Activated naive CD4-positive, alpha-beta T cell treated with anti-CD3 and anti-CD28 coated beads for 36 hours (primary cell): ENCODE data around the gene EVC2. TPM values are rescaled to one million over a fixed set of nuclear protein-coding genes. Genes with fewer than 3 reads are reported as not detected.

ENCODE experiments used
- CTCF ChIA-PET: fragments of 350-600 bp; sonication (Branson Sonifier 250); formaldehyde crosslinking; loops from one replicate; lab custom pipeline; 2021; ENCODE audit warnings: antibody characterized with exemption; lab: Charles Lee
- DNase-seq: peaks from one replicate; pipeline ENCODE4 v3.0.0-alpha.2; 2020
- H3K27ac Mint-ChIP-seq: one replicate; pipeline ENCODE4 v1.8.0; 2021; ENCODE audit warnings: mild to moderate bottlenecking, mixed read lengths
- H3K27me3 Mint-ChIP-seq: one replicate; pipeline ENCODE4 v1.8.0; 2021; ENCODE audit warnings: low read depth, mixed read lengths
- H3K36me3 Mint-ChIP-seq: one replicate; pipeline ENCODE4 v1.8.0; 2021; ENCODE audit warnings: low read depth, mixed read lengths
- H3K4me1 Mint-ChIP-seq: one replicate; pipeline ENCODE4 v1.8.0; 2021; ENCODE audit warnings: low read depth, mixed read lengths
- H3K4me3 Mint-ChIP-seq: one replicate; pipeline ENCODE4 v1.8.0; 2021; ENCODE audit warnings: mild to moderate bottlenecking, moderate library complexity, mixed read lengths
- H3K9me3 Mint-ChIP-seq: one replicate; pipeline ENCODE4 v1.8.0; 2021; ENCODE audit warnings: mixed read lengths
- intact Hi-C: fragments of 100-400 bp; cut with micrococcal nuclease; formaldehyde crosslinking; loops from one replicate; pipeline ENCODE4 v1.15.1; 2023
- total RNA-seq, 2 experiments: library from RNA; stranded (reverse); gene quantifications; one replicate each; pipeline ENCODE4 v1.2.3, GENCODE V29; 2021

Gene EVC2
- total RNA-seq, 2 experiments from 2014 or later = not detected

DNA sequence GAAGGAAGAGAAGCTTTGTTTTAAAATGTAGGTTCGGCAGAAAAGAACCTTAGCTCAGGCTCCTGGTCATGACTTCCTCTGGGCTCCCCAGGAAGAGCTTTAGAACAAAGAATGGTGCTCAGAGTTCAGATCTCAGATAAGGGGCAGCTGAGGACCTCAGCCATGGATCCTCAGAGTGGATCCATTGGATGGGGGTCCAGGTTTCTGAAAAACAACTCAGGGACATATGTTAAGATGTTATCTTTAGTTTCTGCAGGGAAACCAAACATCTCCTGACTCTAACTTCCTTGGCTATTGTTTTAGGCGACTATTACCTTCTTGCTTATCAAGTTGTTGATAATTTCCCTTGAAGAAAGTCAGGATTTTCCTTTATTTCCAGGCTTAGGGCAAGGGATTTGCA, 8.0 kb upstream of the EVC2 start:
- Mint-ChIP-seq H3K4me1 (peaks cover 2% of the 10 kb centered on the region), H3K4me3 (no peak overlapping the region)
- intact Hi-C loops = no loop called here

DNA sequence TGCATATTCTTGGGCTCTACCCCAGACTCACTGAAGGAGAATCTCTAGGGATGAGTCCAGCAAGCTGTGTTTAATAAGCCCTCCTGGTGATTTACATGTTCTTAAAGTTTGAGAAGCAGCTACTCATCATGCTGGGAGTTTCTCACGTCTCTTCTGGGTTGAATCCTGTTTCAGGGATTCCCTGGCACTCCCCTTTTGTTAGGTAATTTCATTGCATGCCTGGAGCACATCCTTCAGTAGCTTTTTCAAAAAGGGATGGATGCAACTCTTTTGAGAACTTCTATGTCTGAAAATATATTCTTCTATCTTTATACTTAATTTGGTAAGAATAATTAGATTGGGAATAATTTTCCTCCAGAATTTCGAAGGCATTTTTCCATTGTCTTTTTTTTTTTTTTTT, 7.0 kb upstream of the EVC2 start:
- Mint-ChIP-seq H3K9me3 (peaks cover 26% of the 10 kb centered on the region), H3K4me3 (no peak overlapping the region), H3K27me3 (peaks cover 20% of the 10 kb centered on the region), H3K4me1 (peaks cover 6% of the 10 kb centered on the region), H3K27ac (no peak overlapping the region), H3K36me3 (peaks cover 4% of the 10 kb centered on the region)
- intact Hi-C loops = no loop called here
- CTCF ChIA-PET = no interaction called here
- DNase-seq = no peak

More for the DNA sequence above, 8.0 kb upstream of the EVC2 start:
- DNase-seq = no peak
- peaks cover 2% of the 10 kb centered on the region for H3K36me3 Mint-ChIP-seq
- peaks cover 26% of the 10 kb centered on the region for H3K9me3 Mint-ChIP-seq
- CTCF ChIA-PET = no interaction called here
- no peak overlapping the region for H3K27ac Mint-ChIP-seq
- peaks cover 15% of the 10 kb centered on the region for H3K27me3 Mint-ChIP-seq

DNA sequence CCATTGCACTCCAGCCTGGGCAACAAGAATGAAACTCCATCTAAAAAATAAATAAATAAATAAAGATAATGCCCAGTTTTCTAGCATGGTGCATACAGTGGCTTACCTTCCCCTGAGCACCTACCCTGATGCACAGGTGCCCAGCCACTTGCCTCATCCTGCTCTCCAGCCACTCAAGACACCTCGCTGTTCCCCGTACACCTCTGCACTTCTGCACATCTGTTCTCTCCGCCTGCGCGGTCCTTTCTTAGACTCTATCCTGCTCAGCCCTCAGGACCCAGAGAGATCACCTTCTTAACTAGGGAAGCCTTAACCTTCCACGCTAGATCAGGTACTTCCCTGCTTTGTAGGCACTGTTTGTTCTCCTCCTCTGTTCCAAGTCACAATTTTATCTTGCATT, 5.5 kb upstream of the EVC2 start:
- Mint-ChIP-seq H3K36me3 (peaks cover 4% of the 10 kb centered on the region), H3K27ac (no peak overlapping the region), H3K4me1 (peaks cover 6% of the 10 kb centered on the region), H3K9me3 (peaks cover 24% of the 10 kb centered on the region), H3K4me3 (no peak overlapping the region), H3K27me3 (peaks cover 28% of the 10 kb centered on the region)
- DNase-seq = no peak
- intact Hi-C loops = no loop called here
- CTCF ChIA-PET = no interaction called here

DNA sequence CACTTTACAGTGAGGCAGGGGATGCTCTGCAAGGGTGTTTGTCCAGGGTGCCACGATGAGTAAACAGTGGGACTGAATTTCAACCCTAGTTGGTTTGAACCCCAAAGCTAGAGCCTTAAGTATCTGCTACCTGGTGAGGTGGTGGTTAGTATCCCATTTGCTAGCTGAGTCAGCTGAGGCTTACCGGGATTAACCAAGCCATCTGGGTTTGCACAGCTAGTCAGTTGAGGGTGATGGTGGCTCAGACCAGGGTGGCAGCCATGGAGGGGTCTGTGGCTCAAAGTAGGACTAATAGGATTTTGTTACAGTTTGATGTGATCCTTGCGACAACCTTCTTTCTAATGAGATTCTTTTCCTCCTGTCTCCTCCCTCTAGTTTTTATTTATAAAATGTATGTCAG, 4.6 kb upstream of the EVC2 start:
- CTCF ChIA-PET = no interaction called here
- H3K4me1 Mint-ChIP-seq = peaks cover 6% of the 10 kb centered on the region
- H3K4me3 Mint-ChIP-seq = no peak overlapping the region
- H3K27ac Mint-ChIP-seq = no peak overlapping the region
- DNase-seq = no peak
- peaks cover 24% of the 10 kb centered on the region for H3K9me3 Mint-ChIP-seq
- peaks cover 28% of the 10 kb centered on the region for H3K27me3 Mint-ChIP-seq
- intact Hi-C loops = no loop called here
- peaks cover 4% of the 10 kb centered on the region for H3K36me3 Mint-ChIP-seq

DNA sequence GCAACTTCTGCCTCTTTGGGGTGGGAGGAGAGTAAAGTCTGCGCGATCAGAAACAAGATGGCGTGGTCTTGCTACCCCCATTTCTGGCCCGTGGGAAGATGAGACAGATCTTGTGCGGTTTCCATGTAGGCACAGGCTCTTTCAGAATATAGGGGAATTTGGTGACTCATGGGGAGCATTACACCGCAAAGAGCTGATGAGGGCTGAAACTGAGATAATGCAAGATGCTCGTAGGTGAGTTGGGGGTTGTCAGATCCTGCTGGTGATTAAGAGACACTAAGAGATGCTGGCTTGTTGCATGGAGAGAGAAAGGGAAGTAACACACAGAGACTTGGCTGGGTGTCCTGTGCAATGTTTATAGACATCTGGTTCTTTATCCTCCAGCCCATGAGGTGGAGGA, 4.2 kb upstream of the EVC2 start:
- DNase-seq = no peak
- Mint-ChIP-seq H3K4me3 (no peak overlapping the region), H3K9me3 (peaks cover 24% of the 10 kb centered on the region), H3K27me3 (peaks cover 31% of the 10 kb centered on the region), H3K4me1 (peaks cover 8% of the 10 kb centered on the region), H3K36me3 (peaks cover 4% of the 10 kb centered on the region), H3K27ac (no peak overlapping the region)
- CTCF ChIA-PET = no interaction called here
- intact Hi-C loops = no loop called here

DNA sequence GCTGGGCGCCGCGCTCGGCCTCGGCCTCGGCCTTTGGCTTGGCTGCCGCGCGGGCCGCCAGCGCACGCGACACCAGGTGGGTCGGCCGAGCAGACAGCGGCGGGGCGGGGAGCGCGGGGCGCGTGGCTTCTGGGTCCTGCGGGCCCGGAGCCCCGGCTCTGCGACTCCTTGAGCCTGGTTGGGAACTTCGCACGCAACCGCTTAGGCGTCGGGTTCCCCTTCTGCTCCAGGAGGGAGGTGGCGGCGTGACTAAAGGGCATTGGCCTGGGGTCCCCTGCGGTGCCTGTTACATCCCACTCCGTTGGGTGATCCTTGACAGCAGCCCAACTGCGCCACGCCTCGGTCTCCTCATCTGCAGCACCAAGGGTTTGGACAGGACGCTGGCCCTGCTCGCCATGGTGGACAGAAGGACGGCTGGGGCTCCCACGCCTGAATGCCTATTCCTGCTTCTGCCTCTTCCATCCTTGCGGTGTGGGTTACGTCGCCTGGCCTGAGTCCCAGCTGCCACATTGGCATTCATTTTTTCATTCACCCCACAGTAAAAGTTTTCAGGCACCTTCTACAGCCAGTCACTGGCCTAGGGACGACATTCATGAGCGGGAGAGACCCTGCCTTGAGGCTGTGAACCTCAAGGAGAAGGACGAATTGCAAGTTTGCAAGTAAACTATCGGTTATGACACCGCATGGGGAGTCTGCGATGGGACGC, 3.3 kb upstream of the EVC2 start:
- CTCF ChIA-PET = no interaction called here
- no peak for DNase-seq

DNA sequence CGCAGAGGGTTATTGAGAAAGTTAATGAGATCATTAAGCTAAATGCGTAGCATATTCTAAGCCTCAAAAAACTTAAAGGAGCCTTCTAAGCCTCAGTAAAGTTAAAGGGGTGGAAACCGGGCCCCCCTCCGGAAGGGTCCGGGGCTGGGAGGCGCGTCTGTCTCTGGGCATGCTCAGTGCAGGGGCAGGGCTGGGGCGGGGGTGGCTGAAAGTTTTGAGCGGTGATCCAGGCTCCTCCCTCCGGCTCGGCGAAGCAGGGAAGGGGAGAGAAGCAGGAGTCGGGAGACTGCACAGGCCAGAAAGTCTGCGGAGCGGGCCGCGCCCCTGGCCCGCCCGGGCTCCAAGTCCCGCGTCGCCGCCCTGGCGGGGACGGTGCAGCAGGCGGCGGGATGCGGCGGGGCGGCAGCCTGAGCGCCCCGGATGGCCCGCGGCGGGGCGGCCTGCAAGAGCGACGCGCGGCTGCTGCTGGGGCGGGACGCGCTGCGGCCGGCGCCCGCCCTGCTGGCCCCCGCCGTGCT, 2.7 kb upstream of the EVC2 start, which contains the start of gene EVC:
Gene EVC (plus strand): TSS at position 241 of the 518 bp plus-strand sequence. CDS start 180 bp downstream, at position 421.
- peaks cover 43% of the 10 kb centered on the region for H3K27me3 Mint-ChIP-seq
- H3K27ac Mint-ChIP-seq = no peak within 1 kb of the TSS
- peaks cover 4% of the 10 kb centered on the region for H3K36me3 Mint-ChIP-seq
- H3K9me3 Mint-ChIP-seq = peaks cover 16% of the 10 kb centered on the region
- CTCF ChIA-PET = no interaction called here
- H3K4me1 Mint-ChIP-seq = peaks cover 12% of the 10 kb centered on the region
- no peak for DNase-seq
- intact Hi-C loops = no loop called here
- H3K4me3 Mint-ChIP-seq = peak within 1 kb of the TSS; percentile 44

More for the DNA sequence above, 3.3 kb upstream of the EVC2 start:
- intact Hi-C loops = no loop called here
- H3K27ac Mint-ChIP-seq = no peak overlapping the region
- H3K27me3 Mint-ChIP-seq = peaks cover 39% of the 10 kb centered on the region
- peaks cover 18% of the 10 kb centered on the region for H3K9me3 Mint-ChIP-seq
- no peak overlapping the region for H3K4me3 Mint-ChIP-seq
- H3K4me1 Mint-ChIP-seq = peaks cover 12% of the 10 kb centered on the region
- peaks cover 4% of the 10 kb centered on the region for H3K36me3 Mint-ChIP-seq

DNA sequence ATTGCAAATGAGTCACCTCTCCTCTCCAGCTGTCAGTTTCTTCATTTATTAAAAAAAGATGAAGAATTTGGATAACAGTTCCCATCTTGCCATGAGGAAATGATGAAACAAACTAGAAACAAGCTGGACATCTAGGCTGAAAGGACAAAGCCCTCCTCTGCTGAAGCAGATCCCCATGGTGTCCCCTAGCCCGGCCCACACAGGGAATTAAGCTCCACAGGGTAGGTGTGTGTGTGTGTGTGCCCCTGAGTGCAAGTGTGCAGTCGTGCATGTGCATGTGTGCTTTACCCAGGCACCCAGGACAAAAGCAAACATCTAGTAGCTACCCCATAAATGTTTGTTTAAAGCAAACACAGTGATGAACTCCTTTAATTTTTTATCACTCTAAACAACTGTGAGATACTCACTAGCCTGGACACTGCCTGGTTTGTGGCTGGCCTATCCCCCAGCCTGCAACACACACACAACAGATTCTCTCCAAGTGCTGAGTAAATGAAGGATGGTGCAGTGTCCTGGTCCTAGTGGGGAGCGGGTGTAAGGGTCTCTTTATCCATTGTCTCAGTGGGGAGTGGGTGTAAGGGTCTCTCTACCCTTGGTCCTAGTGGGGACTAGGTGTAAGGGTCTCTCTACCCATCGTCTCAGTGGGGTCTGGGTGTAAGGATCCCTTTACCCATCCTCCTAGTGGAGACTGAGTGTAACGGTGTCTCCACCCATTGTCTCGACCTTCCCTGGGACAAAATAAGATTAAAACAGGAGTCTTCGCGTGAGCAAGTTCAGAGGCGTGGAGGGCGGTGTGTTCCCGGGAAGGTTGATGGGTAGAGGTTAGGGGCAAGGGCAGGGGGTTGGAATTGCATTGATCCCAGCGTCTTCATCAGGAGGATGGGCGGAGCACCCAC, 2.0 kb upstream of the EVC2 start:
- CTCF ChIA-PET = no interaction called here

DNA sequence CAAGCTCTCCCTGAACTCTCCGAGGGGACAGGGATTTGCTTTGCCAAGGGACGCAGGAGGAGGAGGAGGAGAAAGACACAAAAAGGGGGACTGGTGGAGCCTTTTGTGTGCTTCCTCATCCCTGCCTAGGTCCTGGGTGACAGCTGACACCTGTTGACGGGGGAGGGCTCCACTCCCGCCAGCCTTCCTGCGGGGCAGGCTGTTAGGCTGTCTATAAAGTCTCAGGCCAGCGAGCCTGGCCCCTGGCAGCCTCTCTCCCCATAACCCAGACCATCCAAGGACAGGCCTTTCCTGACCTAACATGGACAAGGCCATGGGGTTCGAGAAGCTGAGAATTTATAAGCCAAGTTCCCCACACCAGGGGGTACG, 832 bp upstream of the EVC2 start:
- H3K4me3 Mint-ChIP-seq = no peak overlapping the region
- no peak for DNase-seq
- CTCF ChIA-PET = no interaction called here
- peaks cover 6% of the 10 kb centered on the region for H3K9me3 Mint-ChIP-seq
- peaks cover 12% of the 10 kb centered on the region for H3K4me1 Mint-ChIP-seq
- intact Hi-C loops = no loop called here
- no peak overlapping the region for H3K27ac Mint-ChIP-seq
- H3K27me3 Mint-ChIP-seq = peaks cover 43% of the 10 kb centered on the region
- H3K36me3 Mint-ChIP-seq = peaks cover 3% of the 10 kb centered on the region

More for the DNA sequence above, 2.0 kb upstream of the EVC2 start:
- Mint-ChIP-seq H3K27me3 (peaks cover 43% of the 10 kb centered on the region), H3K9me3 (peaks cover 13% of the 10 kb centered on the region), H3K36me3 (peaks cover 4% of the 10 kb centered on the region), H3K4me3 (peak overlapping the region; percentile 44), H3K4me1 (peaks cover 12% of the 10 kb centered on the region), H3K27ac (no peak overlapping the region)
- no peak for DNase-seq
- intact Hi-C loops = no loop called here

DNA sequence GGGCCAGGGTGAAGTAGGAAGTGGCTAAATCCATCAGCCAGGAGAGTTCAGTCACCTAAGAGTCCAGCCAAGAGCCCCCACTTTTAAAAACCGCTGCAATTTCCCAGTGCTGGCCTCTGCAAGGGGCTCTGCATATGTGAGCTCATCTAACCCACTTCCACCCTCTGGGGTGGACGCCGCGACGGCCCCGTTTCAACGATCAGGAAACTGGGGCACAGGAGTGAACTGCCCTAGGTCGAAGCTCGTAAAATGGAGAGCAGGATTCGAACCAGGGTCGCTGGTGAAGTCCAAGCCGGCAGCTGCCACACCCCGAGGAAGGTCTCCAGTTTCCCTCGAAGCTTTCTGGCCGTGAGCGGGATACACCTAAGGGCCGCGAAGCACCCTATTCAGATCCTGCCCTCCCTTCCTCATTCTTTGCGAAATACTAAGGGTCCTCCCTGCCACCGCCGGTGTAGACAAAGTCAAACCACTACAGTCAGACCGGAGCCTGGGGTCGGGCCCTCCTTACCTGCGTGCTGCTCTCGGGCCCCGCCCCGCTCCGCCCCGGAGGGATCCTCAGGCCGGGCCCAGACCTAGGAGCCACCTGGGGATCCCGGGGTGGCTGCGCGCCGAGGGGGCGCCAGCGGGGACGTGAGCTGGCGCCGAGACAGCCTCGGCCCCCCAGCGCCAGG, 446 bp downstream of the EVC2 start:
- Mint-ChIP-seq H3K27me3 (peaks cover 42% of the 10 kb centered on the region), H3K36me3 (peaks cover 3% of the 10 kb centered on the region), H3K9me3 (peaks cover 4% of the 10 kb centered on the region), H3K4me1 (peaks cover 12% of the 10 kb centered on the region), H3K27ac (no peak overlapping the region), H3K4me3 (no peak overlapping the region)
- DNase-seq = no peak
- CTCF ChIA-PET = interaction anchor here (0.6 kb wide), 1 partner anchor 104 kb away, joined by 3 read pairs; no protein-coding TSS in a partner anchor
- intact Hi-C loops = no loop called here

DNA sequence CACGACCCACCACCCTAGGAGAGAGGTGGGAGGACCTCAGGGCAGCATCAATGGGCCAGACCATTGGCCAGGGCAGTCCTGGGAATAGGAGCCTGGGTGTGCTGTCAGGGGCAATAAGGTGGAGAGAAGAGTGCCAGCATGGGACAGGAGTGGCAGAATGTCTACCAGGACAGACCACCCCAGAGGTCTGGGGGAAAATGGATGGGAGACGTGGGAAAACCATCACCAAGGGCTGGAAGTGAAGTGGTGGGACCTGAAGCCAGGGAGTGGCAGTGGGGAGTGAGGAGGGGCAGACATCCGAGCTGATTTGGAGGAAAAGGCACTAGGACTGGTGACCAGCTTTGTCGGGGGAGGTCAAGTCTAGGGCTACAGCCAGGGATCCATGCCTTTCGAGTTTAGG, 993 bp downstream of the EVC2 start:
- no peak overlapping the region for H3K4me3 Mint-ChIP-seq
- no peak for DNase-seq
- peaks cover 1% of the 10 kb centered on the region for H3K9me3 Mint-ChIP-seq
- H3K27me3 Mint-ChIP-seq = peaks cover 38% of the 10 kb centered on the region
- intact Hi-C loops = no loop called here
- H3K27ac Mint-ChIP-seq = no peak overlapping the region
- H3K4me1 Mint-ChIP-seq = peaks cover 10% of the 10 kb centered on the region
- CTCF ChIA-PET = interaction anchor here (0.6 kb wide), 1 partner anchor 105 kb away, joined by 3 read pairs; no protein-coding TSS in a partner anchor
- H3K36me3 Mint-ChIP-seq = peaks cover 3% of the 10 kb centered on the region
